ENCODE data around the gene ZNF692.

The ZNF692 gene

GRCh38 chr1:248901578-248901977 lies 42.7 kb upstream of the ZNF692 start:
- TF ChIP-seq CTCF (IDR thresholded peaks at IDR 0.05; ENCODE audit: extremely low read depth, insufficient read depth, missing control alignments), result no peak
- in situ Hi-C loops (cut with MboI; ENCODE audit: low pct_unique_long_range_greater_than_20kb, low sequenced_read_pairs, unreplicated experiment), result no loop called here
- DNase-seq (ENCODE audit: low spot score), result no peak

- TF ChIP-seq CTCF (IDR thresholded peaks at IDR 0.05; ENCODE audit: extremely low read depth, insufficient read depth, missing control alignments), result no peak
- no peak for DNase-seq (ENCODE audit: low spot score)
- in situ Hi-C loops (cut with MboI; ENCODE audit: low pct_unique_long_range_greater_than_20kb, low sequenced_read_pairs, unreplicated experiment), result no loop called here
Observed at GRCh38 chr1:248900637-248901036, 41.8 kb upstream of the ZNF692 start.

- TF ChIP-seq CTCF (IDR thresholded peaks at IDR 0.05; ENCODE audit: extremely low read depth, insufficient read depth, missing control alignments), result no peak
- in situ Hi-C loops (cut with MboI; ENCODE audit: low pct_unique_long_range_greater_than_20kb, low sequenced_read_pairs, unreplicated experiment), result no loop called here
- DNase-seq (ENCODE audit: low spot score), result no peak
Observed at GRCh38 chr1:248897412-248898337, 38.8 kb upstream of the ZNF692 start.

GRCh38 chr1:248894837-248895236 lies 36.0 kb upstream of the ZNF692 start:
- TF ChIP-seq CTCF (IDR thresholded peaks at IDR 0.05; ENCODE audit: extremely low read depth, insufficient read depth, missing control alignments), result no peak
- in situ Hi-C loops (cut with MboI; ENCODE audit: low pct_unique_long_range_greater_than_20kb, low sequenced_read_pairs, unreplicated experiment), result no loop called here

GRCh38 chr1:248892590-248892989 lies 33.7 kb upstream of the ZNF692 start:
- in situ Hi-C loops (cut with MboI; ENCODE audit: low pct_unique_long_range_greater_than_20kb, low sequenced_read_pairs, unreplicated experiment), result no loop called here
- TF ChIP-seq CTCF (IDR thresholded peaks at IDR 0.05; ENCODE audit: extremely low read depth, insufficient read depth, missing control alignments), result no peak
- DNase-seq (ENCODE audit: low spot score), result no peak

More at GRCh38 chr1:248894837-248895236, 36.0 kb upstream of the ZNF692 start:
- DNase-seq (ENCODE audit: low spot score), result no peak

GRCh38 chr1:248891758-248892157 lies 32.9 kb upstream of the ZNF692 start:
- in situ Hi-C loops (cut with MboI; ENCODE audit: low pct_unique_long_range_greater_than_20kb, low sequenced_read_pairs, unreplicated experiment), result no loop called here
- DNase-seq (ENCODE audit: low spot score), result no peak
- no peak for TF ChIP-seq CTCF (IDR thresholded peaks at IDR 0.05; ENCODE audit: extremely low read depth, insufficient read depth, missing control alignments)
